GM18861 (cell line): ENCODE data around the gene GSC.
"Not testable (repeated sequence)": the region's sequence is repeated elsewhere in the genome, so short reads cannot be mapped to it uniquely, and the experiment has no call there.

Source experiments
- ATAC-seq: cut with Tn5 transposase; IDR thresholded peaks from one replicate; pipeline ENCODE4 v1.9.1; 2021; ENCODE audit not compliant: unreplicated experiment

Gene GSC

GRCh38 chr14:94747739-94748138, 22.2 kb downstream of the GSC start:
- ATAC-seq, result no peak

GRCh38 chr14:94747153-94747552, 22.8 kb downstream of the GSC start:
- ATAC-seq, result not testable (repeated sequence)

- no peak for ATAC-seq
Observed at GRCh38 chr14:94746131-94746530, 23.8 kb downstream of the GSC start.

- ATAC-seq, result no peak
Observed at GRCh38 chr14:94738751-94739150, 31.2 kb downstream of the GSC start.

- no peak for ATAC-seq
Observed at GRCh38 chr14:94738097-94738496, 31.8 kb downstream of the GSC start.

GRCh38 chr14:94728950-94729349, 41.0 kb downstream of the GSC start:
- no peak for ATAC-seq

GRCh38 chr14:94728440-94728839, 41.5 kb downstream of the GSC start:
- not testable (repeated sequence) for ATAC-seq

GRCh38 chr14:94726649-94727048, 43.3 kb downstream of the GSC start:
- not testable (repeated sequence) for ATAC-seq

GRCh38 chr14:94724993-94725392, 44.9 kb downstream of the GSC start:
- no peak for ATAC-seq

- no peak for ATAC-seq
Observed at GRCh38 chr14:94722397-94722796, 47.5 kb downstream of the GSC start.
